22Rv1 (cell line): ENCODE data around the gene TMEM238L.

ENCODE experiments used
- H3K27ac ChIP-seq: fragments of 450-650 bp; 2 replicates; pipeline ENCODE4 v1.5.1; 2017
- CTCF ChIP-seq: fragments of 450-650 bp; IDR thresholded peaks from 2 replicates; pipeline ENCODE4 v1.5.1; 2017; ENCODE audit warnings: mild to moderate bottlenecking
- ZFX ChIP-seq: fragments of 450-650 bp; IDR thresholded peaks from 2 replicates; pipeline ENCODE4 v1.6.1; 2017; ENCODE audit warnings: antibody characterized with exemption, borderline replicate concordance

The TMEM238L gene

DNA sequence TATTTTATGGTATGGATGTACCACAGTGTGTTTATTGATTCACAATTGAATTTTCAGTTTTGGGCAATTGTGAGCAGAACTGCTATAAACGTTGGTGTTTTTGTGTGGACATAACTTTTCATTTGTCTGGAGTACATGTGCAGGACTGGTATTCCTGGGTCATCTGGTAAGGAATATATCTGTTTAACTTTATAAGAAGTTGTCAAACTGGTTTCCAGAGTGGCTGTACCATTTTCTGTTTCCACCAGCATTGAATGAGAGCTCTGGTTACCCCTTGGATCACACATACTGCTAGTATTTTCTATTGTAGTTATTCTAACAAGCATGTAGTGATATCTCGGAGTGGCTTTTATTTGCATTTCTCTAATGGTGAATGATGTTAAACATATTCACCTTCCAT lies 24.3 kb downstream of the TMEM238L start:
- TF ChIP-seq CTCF, result no peak
- no peak for TF ChIP-seq ZFX
- H3K27ac ChIP-seq, result no peak overlapping the region

DNA sequence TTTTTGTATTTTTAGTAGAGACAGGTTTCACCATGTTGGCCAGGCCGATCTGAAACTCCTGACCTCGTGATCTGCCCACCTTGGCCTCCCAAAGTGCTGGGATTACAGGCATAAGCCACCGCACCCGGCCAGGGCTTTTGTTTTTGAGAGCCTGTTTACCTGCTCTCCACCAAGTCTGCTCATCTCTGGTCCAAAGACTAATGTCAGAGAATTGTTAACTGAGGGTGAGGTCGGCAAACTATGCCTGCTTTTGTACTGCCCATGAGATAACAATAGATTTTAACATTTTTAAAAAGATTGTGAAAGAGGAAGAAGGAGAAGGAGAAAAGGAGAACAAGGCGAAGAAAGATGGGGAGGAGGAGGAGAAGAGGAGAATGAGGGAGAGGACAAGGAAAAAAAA lies 26.0 kb downstream of the TMEM238L start:
- no peak overlapping the region for H3K27ac ChIP-seq
- TF ChIP-seq ZFX (no peak), CTCF (no peak)

- no peak for TF ChIP-seq ZFX
- TF ChIP-seq CTCF, result no peak
- no peak overlapping the region for H3K27ac ChIP-seq
Observed at GRCh38 chr17:10777131-10777807, 26.6 kb downstream of the TMEM238L start.

DNA sequence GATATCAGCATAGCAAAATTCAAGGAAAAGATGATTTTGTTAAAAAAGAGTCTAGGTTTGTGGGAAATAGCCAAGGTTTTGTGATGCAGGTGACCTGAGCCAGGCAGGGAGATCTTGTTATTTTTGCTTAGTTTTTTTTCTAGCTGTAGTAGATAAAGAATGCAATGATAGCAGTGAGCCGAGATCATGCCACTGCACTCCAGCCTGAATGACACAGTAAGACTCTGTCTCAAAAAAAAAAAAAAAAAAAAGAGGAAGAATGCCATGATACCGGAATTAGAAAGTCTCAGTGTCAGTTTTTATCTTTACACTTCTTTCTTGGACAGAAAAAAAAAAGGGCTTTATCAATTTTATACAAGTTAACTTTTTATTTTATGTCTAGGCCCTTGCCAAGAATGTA lies 27.5 kb downstream of the TMEM238L start:
- no peak overlapping the region for H3K27ac ChIP-seq
- TF ChIP-seq ZFX, result no peak

DNA sequence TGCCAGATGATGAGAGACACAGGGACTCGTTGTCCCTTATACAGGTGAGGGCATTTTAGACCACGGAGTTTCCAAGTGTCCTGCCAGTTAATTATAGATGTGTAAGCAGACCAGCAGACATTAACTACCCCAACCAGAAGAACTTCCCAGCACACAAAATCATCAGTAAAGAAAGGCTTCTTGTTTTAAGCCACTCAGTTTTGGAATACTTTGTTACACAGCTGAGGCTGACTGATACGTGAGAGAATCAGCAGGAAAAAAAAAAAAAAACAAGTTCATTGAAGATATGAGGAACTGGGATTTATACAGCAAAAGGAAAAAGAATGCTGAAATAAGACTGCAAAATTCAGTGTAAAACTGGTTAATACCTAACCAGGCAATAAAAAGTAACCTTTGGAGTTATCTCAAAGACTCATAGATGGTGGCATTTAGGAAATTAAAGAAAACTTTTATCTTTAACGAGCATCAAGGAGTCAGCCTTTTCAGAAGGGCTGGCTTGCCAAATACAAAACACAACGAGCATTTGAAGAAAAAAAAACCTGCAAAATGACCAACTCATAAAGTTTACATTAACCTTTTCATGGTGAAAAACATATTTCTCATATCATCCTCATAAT lies 28.1 kb downstream of the TMEM238L start:
- TF ChIP-seq CTCF (no peak), ZFX (no peak)
- H3K27ac ChIP-seq, result no peak overlapping the region

DNA sequence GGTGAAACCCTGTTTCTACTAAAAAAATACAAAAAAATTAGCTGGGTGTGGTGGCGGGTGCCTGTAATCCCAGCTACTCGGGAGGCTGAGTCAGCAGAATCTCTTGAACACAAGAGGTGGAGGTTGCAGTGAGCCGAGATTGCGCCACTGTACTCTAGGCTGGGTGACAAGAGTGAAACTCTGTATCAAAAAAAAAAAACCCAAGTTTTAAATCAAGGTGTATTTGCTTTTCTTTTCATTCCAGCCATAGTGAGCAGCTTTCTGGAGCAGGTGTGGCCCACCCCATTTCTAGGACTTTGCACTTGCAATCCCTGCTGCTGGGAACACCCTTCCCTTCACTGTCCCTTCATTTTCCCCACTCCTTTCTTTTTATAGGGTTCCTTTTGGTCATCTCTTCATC lies 28.8 kb downstream of the TMEM238L start:
- H3K27ac ChIP-seq, result no peak overlapping the region
- TF ChIP-seq ZFX (no peak), CTCF (no peak)

DNA sequence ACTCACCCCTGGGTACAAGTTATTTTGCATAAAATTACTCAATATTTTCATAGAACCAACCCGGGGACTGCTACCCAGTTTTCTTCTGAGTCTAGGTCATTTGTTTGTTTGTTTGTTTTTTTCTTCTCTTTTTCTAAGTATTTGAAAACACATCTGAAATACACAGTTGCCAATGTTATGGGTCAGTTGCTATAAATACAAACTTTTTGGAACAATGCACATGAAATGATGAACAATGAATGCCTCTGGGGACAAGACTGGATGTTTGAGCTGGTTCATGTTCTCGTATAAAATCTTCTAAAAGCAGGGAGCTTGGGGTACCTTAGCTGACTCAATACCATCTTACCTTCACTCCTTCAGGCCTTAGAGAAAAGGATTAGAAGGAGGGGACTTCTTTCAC lies 30.5 kb downstream of the TMEM238L start:
- no peak for TF ChIP-seq CTCF
- TF ChIP-seq ZFX, result no peak
- H3K27ac ChIP-seq, result no peak overlapping the region
